WI38 (cell line): ENCODE measurements around the gene ACOT7.
A peak's percentile ranks its signal among the peaks of the same experiment; 100 is the strongest.
"Not testable (repeated sequence)": the region's sequence is repeated elsewhere in the genome, so short reads cannot be mapped to it uniquely, and the experiment has no call there.

Experiments
- H3K4me3 ChIP-seq: 2 replicates; pipeline ENCODE4 v1.5.1; 2011; ENCODE audit warnings: low read depth, mild to moderate bottlenecking, control low read depth, low read length
- CTCF ChIP-seq: IDR thresholded peaks from 2 replicates; pipeline ENCODE4 v1.5.1; 2012; ENCODE audit warnings: low read depth, mild to moderate bottlenecking, control low read depth, low read length

Gene ACOT7

GRCh38 chr1:6393400-6394187, at the start of gene ACOT7:
TSS of gene ACOT7 (minus strand) at chr1:6393767. CDS start at chr1:6393399, 368 bp downstream.
- H3K4me3 ChIP-seq = peak within 1 kb of the TSS; percentile 68
- TF ChIP-seq CTCF = no peak

GRCh38 chr1:6441586-6441985, 48.0 kb upstream of the ACOT7 start:
- TF ChIP-seq CTCF = no peak
- no peak overlapping the region for H3K4me3 ChIP-seq

- no peak for TF ChIP-seq CTCF
Measured at GRCh38 chr1:6440198-6441126, 46.9 kb upstream of the ACOT7 start.

GRCh38 chr1:6438047-6438525, 44.5 kb upstream of the ACOT7 start:
- peak; percentile 94 for TF ChIP-seq CTCF
- H3K4me3 ChIP-seq = no peak overlapping the region

More at GRCh38 chr1:6440198-6441126, 46.9 kb upstream of the ACOT7 start:
- H3K4me3 ChIP-seq = no peak overlapping the region

GRCh38 chr1:6437012-6437700, 43.6 kb upstream of the ACOT7 start:
- H3K4me3 ChIP-seq = not testable (repeated sequence)

GRCh38 chr1:6436277-6436676, 42.7 kb upstream of the ACOT7 start:
- H3K4me3 ChIP-seq = not testable (repeated sequence)

- H3K4me3 ChIP-seq = no peak overlapping the region
- no peak for TF ChIP-seq CTCF
Measured at GRCh38 chr1:6435547-6435946, 42.0 kb upstream of the ACOT7 start.
